CD4-positive, alpha-beta T cell (primary cell): Measurements from ENCODE around the gene WNT2B. TPM values are rescaled to one million over a fixed set of nuclear protein-coding genes. Genes with fewer than 3 reads are reported as not detected.
A peak's percentile ranks its signal among the peaks of the same experiment; 100 is the strongest.

ENCODE experiments used
- ATAC-seq: fragments of 200-7000 bp; cut with Tn5 transposase; one replicate; pipeline ENCODE4 v1.10.0; 2022; ENCODE audit warnings: mild to moderate bottlenecking; ENCODE audit not compliant: poor library complexity
- CTCF ChIA-PET: fragments of 350-600 bp; sonication (Branson Sonifier 250); formaldehyde crosslinking; loops from one replicate; lab custom pipeline; 2021; ENCODE audit warnings: antibody characterized with exemption, inconsistent platforms; lab: Charles Lee
- POLR2A ChIA-PET: fragments of 350-600 bp; sonication (Branson Sonifier 250); formaldehyde crosslinking; loops from one replicate; lab custom pipeline; 2021; ENCODE audit warnings: antibody characterized with exemption, inconsistent platforms; lab: Charles Lee
- DNase-seq, 14 experiments: peaks; one replicate each; pipeline ENCODE4 v3.0.0-alpha.2; 2013 to 2020; ENCODE audit warnings: mixed read lengths in 2 of 14
- H3K27ac ChIP-seq, 2 donors: one replicate each; pipeline versions ENCODE4 v1.5.1 to v1.7.0; 2013; ENCODE audit warnings: low read length in 2 of 2, low read depth in 1 of 2, mild to moderate bottlenecking in 1 of 2
- H3K27me3 ChIP-seq, 2 experiments: 1 replicate in 1 of 2; 2 replicates in 1 of 2; pipeline versions ENCODE4 v1.6.1 to v1.7.0; 2013; ENCODE audit warnings: low read length in 2 of 2, control low read depth in 1 of 2, mild to moderate bottlenecking in 1 of 2, moderate library complexity in 1 of 2; ENCODE audit not compliant: insufficient read depth in 2 of 2, control insufficient read depth in 1 of 2
- H3K36me3 ChIP-seq: one replicate; pipeline ENCODE4 v1.6.1; 2013; ENCODE audit warnings: low read length, control low read depth; ENCODE audit not compliant: insufficient read depth
- H3K4me1 ChIP-seq: one replicate; pipeline ENCODE4 v1.6.1; 2013; ENCODE audit warnings: low read length, control low read depth; ENCODE audit not compliant: insufficient read depth
- H3K4me3 ChIP-seq: one replicate; pipeline ENCODE4 v1.5.1; 2013; ENCODE audit warnings: mild to moderate bottlenecking, low read length, moderate library complexity
- H3K9me3 ChIP-seq, 2 experiments: 1 replicate in 1 of 2; 2 replicates in 1 of 2; pipeline versions ENCODE4 v1.6.1 to v1.7.0; 2013; ENCODE audit warnings: low read length in 2 of 2, mild to moderate bottlenecking in 2 of 2, control low read depth in 1 of 2, moderate library complexity in 1 of 2; ENCODE audit not compliant: control insufficient read depth in 1 of 2, insufficient read depth in 1 of 2
- H3K27ac Mint-ChIP-seq: one replicate; pipeline ENCODE4 v1.8.0; 2020; ENCODE audit warnings: mixed read lengths
- H3K27me3 Mint-ChIP-seq: one replicate; pipeline ENCODE4 v1.8.0; 2021; ENCODE audit warnings: mixed read lengths
- H3K36me3 Mint-ChIP-seq: one replicate; pipeline ENCODE4 v1.8.0; 2021; ENCODE audit warnings: low read depth, mixed read lengths
- H3K4me1 Mint-ChIP-seq: one replicate; pipeline ENCODE4 v1.8.0; 2021; ENCODE audit warnings: low read depth, mixed read lengths
- H3K4me3 Mint-ChIP-seq: one replicate; pipeline ENCODE4 v1.8.0; 2020; ENCODE audit warnings: mild to moderate bottlenecking, mixed read lengths
- H3K9me3 Mint-ChIP-seq: one replicate; pipeline ENCODE4 v1.8.0; 2020; ENCODE audit warnings: mixed read lengths
- CTCF ChIP-seq: fragments of 200-600 bp; IDR thresholded peaks from one replicate; pipeline ENCODE4 v1.8.0; 2022; ENCODE audit warnings: antibody characterized with exemption, mild to moderate bottlenecking
- intact Hi-C, 2 experiments: fragments of 100-400 bp; cut with DNase I in 1 of 2; cut with micrococcal nuclease in 1 of 2; formaldehyde crosslinking; loops; one replicate each; pipeline versions ENCODE4 v1.15.1 to v1.9.0; 2023 to 2025; cut with DNase I, micrococcal nuclease
- polyA plus RNA-seq, 2 donors: library from polyadenylated mRNA; unstranded; fragments of 120-200 nt; gene quantifications; one replicate each; pipeline ENCODE4 v1.2.1, GENCODE V29; 2013
- total RNA-seq, 174 experiments: library from RNA in 2 of 174; stranded (reverse) in 2 of 174; gene quantifications; one replicate each; pipeline ENCODE4 v1.2.3 and lab custom pipeline; 2021 to 2026

The WNT2B gene
- total RNA-seq = under 1 TPM; 0.33 to 0.67 TPM
- 0.59 TPM for polyA plus RNA-seq (2013, experiment 1 of 2)
- polyA plus RNA-seq (2013, experiment 2 of 2) = 0.59 TPM
- 0 to 3.3 (median 0.87) reads per million in 172 experiments for total RNA-seq (lab: John Stamatoyannopoulos, UW)

- H3K9me3 Mint-ChIP-seq = no peaks in the 10 kb centered on the region
- POLR2A ChIA-PET = interaction anchor here (1.0 to 1.8 kb wide), 3 partner anchors 111 to 196 kb away, joined by 3 to 5 read pairs (median 3); partner anchors contain the start of genes CAPZA1 and MOV10
These were observed at the start of gene WNT2B for GRCh38 chr1:112508278-112509004. TSS of gene WNT2B (plus strand) at chr1:112508965. CDS start at chr1:112509263, 298 bp downstream.

GRCh38 chr1:112460615-112461014 is 48.1 kb upstream of the WNT2B start:
- no peak overlapping the region for H3K4me3 Mint-ChIP-seq
- intact Hi-C loops = no loop called here
- Histone ChIP-seq H3K27me3 (no peaks in the 10 kb centered on the region), H3K36me3 (no peaks in the 10 kb centered on the region), H3K27ac (no peak overlapping the region), H3K4me3 (no peak overlapping the region), H3K4me1 (peaks cover under 1% of the 10 kb centered on the region), H3K9me3 (no peaks in the 10 kb centered on the region)
- no peak overlapping the region for H3K27ac Mint-ChIP-seq
- peaks cover 1% of the 10 kb centered on the region for H3K4me1 Mint-ChIP-seq
- TF ChIP-seq CTCF = no peak
- no peaks in the 10 kb centered on the region for H3K36me3 Mint-ChIP-seq
- peaks cover 9% of the 10 kb centered on the region for H3K27me3 Mint-ChIP-seq
- DNase-seq (no peak), ATAC-seq (no peak)
- no peaks in the 10 kb centered on the region for H3K9me3 Mint-ChIP-seq
- CTCF ChIA-PET = no interaction called here
- POLR2A ChIA-PET = no interaction called here

More at GRCh38 chr1:112508278-112509004, at the start of gene WNT2B:
- H3K36me3 Mint-ChIP-seq = no peaks in the 10 kb centered on the region
- ATAC-seq = peak; percentile 86
- peak within 1 kb of the TSS; percentile 87 for H3K4me3 Mint-ChIP-seq
- intact Hi-C loops = no loop called here
- peaks cover 0 to 4% of the 10 kb centered on the region in 2 experiments for H3K9me3 ChIP-seq
- peak; percentile 21 to 79 (median 49) for DNase-seq
- peaks cover 37% of the 10 kb centered on the region for H3K27me3 Mint-ChIP-seq
- no peak within 1 kb of the TSS for H3K27ac ChIP-seq
- CTCF ChIA-PET = no interaction called here
- H3K27ac Mint-ChIP-seq = no peak within 1 kb of the TSS
- no peak for TF ChIP-seq CTCF
- peaks cover 7% of the 10 kb centered on the region for H3K4me1 Mint-ChIP-seq
- H3K4me1 ChIP-seq = peaks cover 22% of the 10 kb centered on the region
- H3K36me3 ChIP-seq = no peaks in the 10 kb centered on the region
- peaks cover 14 to 36% of the 10 kb centered on the region in 2 experiments for H3K27me3 ChIP-seq
- H3K4me3 ChIP-seq = peak within 1 kb of the TSS; percentile 65

- H3K27ac Mint-ChIP-seq = no peak overlapping the region
- H3K36me3 ChIP-seq = no peaks in the 10 kb centered on the region
- no peaks in the 10 kb centered on the region for H3K36me3 Mint-ChIP-seq
- no peak overlapping the region for H3K27ac ChIP-seq
- TF ChIP-seq CTCF = no peak
- H3K4me3 Mint-ChIP-seq = no peak overlapping the region
- H3K4me1 ChIP-seq = peaks cover 8% of the 10 kb centered on the region
- DNase-seq (no peak), ATAC-seq (no peak)
- H3K9me3 ChIP-seq = no peaks in the 10 kb centered on the region
- H3K9me3 Mint-ChIP-seq = no peaks in the 10 kb centered on the region
- H3K4me1 Mint-ChIP-seq = peaks cover 9% of the 10 kb centered on the region
- H3K4me3 ChIP-seq = no peak overlapping the region
- ChIA-PET CTCF (no interaction called here), POLR2A (no interaction called here)
- peaks cover 13% of the 10 kb centered on the region for H3K27me3 Mint-ChIP-seq
- no peaks in the 10 kb centered on the region for H3K27me3 ChIP-seq
- intact Hi-C loops = no loop called here
These were observed 47.4 kb upstream of the WNT2B start for GRCh38 chr1:112461200-112461871.
